ENCODE measurements around the gene PLCD1. TPM values are rescaled to one million over a fixed set of nuclear protein-coding genes. Genes with fewer than 3 reads are reported as not detected.

PLCD1 gene
- total RNA-seq, 1 experiment from 2014 or later = 27.1 TPM

GRCh38 chr3:38043486-38043885, 14.0 kb upstream of the PLCD1 start:
- Histone ChIP-seq H4K5ac (ENCODE audit: insufficient read length, low read depth, low read length) (no peak overlapping the region), H3K14ac (ENCODE audit: insufficient read depth, low read length) (no peak overlapping the region), H3K27me3 (ENCODE audit: insufficient read depth, low read length) (peaks cover 6% of the 10 kb centered on the region; the same call in 1 of the 2 replicates), H3K56ac (ENCODE audit: insufficient read length, low read depth, low read length) (no peak overlapping the region), H3K4ac (ENCODE audit: low read depth, low read length) (no peak overlapping the region), H3K9me3 (ENCODE audit: control insufficient read depth, low read depth, low read length) (no peaks in the 10 kb centered on the region), H3K79me1 (ENCODE audit: insufficient read depth, low read depth, low read length, poor library complexity, severe bottlenecking) (no peaks in the 10 kb centered on the region), H3K27ac (ENCODE audit: insufficient read length, low read depth, low read length) (no peak overlapping the region), H2BK5ac (ENCODE audit: insufficient read length, low read length) (no peak overlapping the region), H2BK15ac (ENCODE audit: low read depth, low read length) (no peak overlapping the region), H3K4me1 (ENCODE audit: insufficient read depth, low read length) (no peaks in the 10 kb centered on the region; the same call in 1 of the 2 replicates), H3K4me2 (ENCODE audit: insufficient read depth, insufficient read length, low read length) (no peak overlapping the region), H2AK5ac (ENCODE audit: insufficient read length, low read length) (no peak overlapping the region), H3K18ac (ENCODE audit: insufficient read length, low read depth, low read length) (no peak overlapping the region), H3K23ac (ENCODE audit: insufficient read length, low read depth, low read length) (no peak overlapping the region), H3K79me2 (ENCODE audit: insufficient read depth, low read length) (no peaks in the 10 kb centered on the region), H4K91ac (ENCODE audit: insufficient read length, low read depth, low read length) (no peak overlapping the region), H3T11ph (ENCODE audit: low read length) (no peak overlapping the region), H4K20me1 (ENCODE audit: control insufficient read depth, insufficient read depth, insufficient read length) (no peaks in the 10 kb centered on the region), H2BK12ac (ENCODE audit: insufficient read length, low read depth, low read length) (no peak overlapping the region), H3K23me2 (ENCODE audit: insufficient read length, low read depth, low read length, poor library complexity, severe bottlenecking) (peaks cover 10% of the 10 kb centered on the region), H2BK120ac (ENCODE audit: low read depth, low read length, poor library complexity, severe bottlenecking) (no peak overlapping the region), H2AFZ (ENCODE audit: low read length) (no peak overlapping the region), H3K9ac (ENCODE audit: extremely low read depth, insufficient read length, low read length) (no peak overlapping the region), H4K8ac (replicated peaks; ENCODE audit: insufficient read length, low read depth, low read length) (no peak overlapping the region), H2BK20ac (ENCODE audit: low read depth, low read length, poor library complexity, severe bottlenecking) (no peak overlapping the region)
- Mint-ChIP-seq H3K27ac (no peak overlapping the region), H3K4me3 (no peak overlapping the region), H3K9me3 (no peaks in the 10 kb centered on the region), H3K4me1 (peaks cover 7 to 10% of the 10 kb centered on the region in 2 experiments), H3K36me3 (ENCODE audit: insufficient read depth in 1 of 3, low read depth in 3 of 3) (no peaks in the 10 kb centered on the region), H3K27me3 (ENCODE audit: low read depth) (peaks cover 44% of the 10 kb centered on the region)
- no CpG with 5 or more reads among the region's 4 CpGs for WGBS (ENCODE audit: extremely low coverage, insufficient read length, low lambda C conversion rate)
- TF ChIP-seq, protein P1, sequence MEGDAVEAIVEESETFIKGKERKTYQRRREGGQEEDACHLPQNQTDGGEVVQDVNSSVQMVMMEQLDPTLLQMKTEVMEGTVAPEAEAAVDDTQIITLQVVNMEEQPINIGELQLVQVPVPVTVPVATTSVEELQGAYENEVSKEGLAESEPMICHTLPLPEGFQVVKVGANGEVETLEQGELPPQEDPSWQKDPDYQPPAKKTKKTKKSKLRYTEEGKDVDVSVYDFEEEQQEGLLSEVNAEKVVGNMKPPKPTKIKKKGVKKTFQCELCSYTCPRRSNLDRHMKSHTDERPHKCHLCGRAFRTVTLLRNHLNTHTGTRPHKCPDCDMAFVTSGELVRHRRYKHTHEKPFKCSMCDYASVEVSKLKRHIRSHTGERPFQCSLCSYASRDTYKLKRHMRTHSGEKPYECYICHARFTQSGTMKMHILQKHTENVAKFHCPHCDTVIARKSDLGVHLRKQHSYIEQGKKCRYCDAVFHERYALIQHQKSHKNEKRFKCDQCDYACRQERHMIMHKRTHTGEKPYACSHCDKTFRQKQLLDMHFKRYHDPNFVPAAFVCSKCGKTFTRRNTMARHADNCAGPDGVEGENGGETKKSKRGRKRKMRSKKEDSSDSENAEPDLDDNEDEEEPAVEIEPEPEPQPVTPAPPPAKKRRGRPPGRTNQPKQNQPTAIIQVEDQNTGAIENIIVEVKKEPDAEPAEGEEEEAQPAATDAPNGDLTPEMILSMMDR (conservative IDR thresholded peaks at IDR 0.05) = no peak
- DNase-seq = no peak

Data from H9 (cell line).